ENCODE data around the gene CLEC4F. TPM values are rescaled to one million over a fixed set of nuclear protein-coding genes. Genes with fewer than 3 reads are reported as not detected.

Gene CLEC4F, protein sequence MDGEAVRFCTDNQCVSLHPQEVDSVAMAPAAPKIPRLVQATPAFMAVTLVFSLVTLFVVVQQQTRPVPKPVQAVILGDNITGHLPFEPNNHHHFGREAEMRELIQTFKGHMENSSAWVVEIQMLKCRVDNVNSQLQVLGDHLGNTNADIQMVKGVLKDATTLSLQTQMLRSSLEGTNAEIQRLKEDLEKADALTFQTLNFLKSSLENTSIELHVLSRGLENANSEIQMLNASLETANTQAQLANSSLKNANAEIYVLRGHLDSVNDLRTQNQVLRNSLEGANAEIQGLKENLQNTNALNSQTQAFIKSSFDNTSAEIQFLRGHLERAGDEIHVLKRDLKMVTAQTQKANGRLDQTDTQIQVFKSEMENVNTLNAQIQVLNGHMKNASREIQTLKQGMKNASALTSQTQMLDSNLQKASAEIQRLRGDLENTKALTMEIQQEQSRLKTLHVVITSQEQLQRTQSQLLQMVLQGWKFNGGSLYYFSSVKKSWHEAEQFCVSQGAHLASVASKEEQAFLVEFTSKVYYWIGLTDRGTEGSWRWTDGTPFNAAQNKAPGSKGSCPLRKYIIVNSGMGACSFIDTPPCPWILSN
- not detected for total RNA-seq
- 0.30 TPM for polyA plus RNA-seq (2013, experiment 1 of 2)
- 0.22 TPM for polyA plus RNA-seq (2013, experiment 2 of 2)
- total RNA-seq: 0 to 0.72 (median 0) reads per million in 172 experiments

DNA sequence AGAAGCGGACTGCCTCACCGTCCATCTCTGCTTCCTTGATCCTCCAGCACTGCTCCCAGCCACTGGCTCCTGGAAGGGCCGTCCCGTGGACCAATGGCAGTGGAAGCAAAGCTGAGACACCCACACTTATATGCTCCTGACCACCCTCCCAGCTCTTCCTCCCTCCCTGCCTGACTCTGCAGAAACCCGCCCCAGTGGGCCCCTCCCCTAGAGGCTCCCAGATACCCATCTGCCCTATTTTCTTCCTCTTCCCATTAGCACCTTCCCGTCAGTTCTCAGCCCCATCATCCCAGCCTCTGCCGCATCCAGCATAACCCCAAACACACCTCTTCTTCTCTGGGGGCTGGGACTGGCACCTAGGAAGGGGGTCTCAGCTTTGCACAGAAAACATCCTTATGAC is at the start of gene CLEC4F:
Gene CLEC4F (minus strand): TSS at position 101 of the 400 bp plus-strand sequence. CDS start 76 bp downstream, at position 25.
- POLR2A ChIA-PET: no interaction called here
- no peak within 1 kb of the TSS for H3K4me3 ChIP-seq (ENCODE audit: low read length)

DNA sequence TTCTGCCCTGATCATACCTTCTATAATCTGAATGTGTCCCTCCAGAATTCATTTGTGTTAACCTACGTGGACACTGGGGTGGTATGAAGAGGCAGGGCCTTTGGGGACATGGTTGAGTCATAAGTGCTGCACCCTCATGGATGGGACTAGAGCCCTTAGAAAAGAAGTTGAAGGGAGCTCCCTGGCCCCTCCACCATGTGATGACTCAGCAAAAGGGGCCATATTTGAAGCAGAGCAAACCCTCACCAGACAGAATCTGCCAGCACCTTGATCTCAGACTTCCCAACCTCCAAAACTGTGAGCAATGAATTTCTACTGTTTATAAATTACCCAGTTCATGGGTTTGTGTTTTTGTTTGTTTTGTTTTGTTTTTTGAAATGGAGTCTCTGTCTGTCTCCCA is 48.6 kb upstream of the CLEC4F start:
- intact Hi-C loops (cut with DNase I, micrococcal nuclease): loop anchor here in 1 of 2 experiments (5.0 kb wide), 1 partner anchor 212 kb away; no protein-coding TSS in a partner anchor
- H3K36me3 Mint-ChIP-seq (ENCODE audit: low read depth): no peaks in the 10 kb centered on the region

More for the DNA sequence above, at the start of gene CLEC4F:
- CTCF ChIA-PET: no interaction called here
- Histone ChIP-seq H3K36me3 (ENCODE audit: insufficient read depth, low read length) (no peaks in the 10 kb centered on the region), H3K27me3 (ENCODE audit: control insufficient read depth in 1 of 2, insufficient read depth in 2 of 2, low read length in 2 of 2) (no peaks in the 10 kb centered on the region), H3K9me3 (ENCODE audit: control insufficient read depth in 1 of 2, insufficient read depth in 1 of 2, low read length in 2 of 2) (no peaks in the 10 kb centered on the region), H3K27ac (ENCODE audit: low read depth in 1 of 2, low read length in 2 of 2) (no peak within 1 kb of the TSS), H3K4me1 (ENCODE audit: insufficient read depth, low read length) (peaks cover 6% of the 10 kb centered on the region)
- H3K27me3 Mint-ChIP-seq: peaks cover 22% of the 10 kb centered on the region
- intact Hi-C loops (cut with DNase I, micrococcal nuclease): no loop called here
- H3K9me3 Mint-ChIP-seq: no peaks in the 10 kb centered on the region
- no peak within 1 kb of the TSS for H3K4me3 Mint-ChIP-seq
- H3K4me1 Mint-ChIP-seq (ENCODE audit: low read depth): no peaks in the 10 kb centered on the region
- H3K27ac Mint-ChIP-seq: no peak within 1 kb of the TSS
- no peaks in the 10 kb centered on the region for H3K36me3 Mint-ChIP-seq (ENCODE audit: low read depth)
- DNase-seq (no peak), ATAC-seq (ENCODE audit: poor library complexity) (no peak)
- TF ChIP-seq, protein P1, sequence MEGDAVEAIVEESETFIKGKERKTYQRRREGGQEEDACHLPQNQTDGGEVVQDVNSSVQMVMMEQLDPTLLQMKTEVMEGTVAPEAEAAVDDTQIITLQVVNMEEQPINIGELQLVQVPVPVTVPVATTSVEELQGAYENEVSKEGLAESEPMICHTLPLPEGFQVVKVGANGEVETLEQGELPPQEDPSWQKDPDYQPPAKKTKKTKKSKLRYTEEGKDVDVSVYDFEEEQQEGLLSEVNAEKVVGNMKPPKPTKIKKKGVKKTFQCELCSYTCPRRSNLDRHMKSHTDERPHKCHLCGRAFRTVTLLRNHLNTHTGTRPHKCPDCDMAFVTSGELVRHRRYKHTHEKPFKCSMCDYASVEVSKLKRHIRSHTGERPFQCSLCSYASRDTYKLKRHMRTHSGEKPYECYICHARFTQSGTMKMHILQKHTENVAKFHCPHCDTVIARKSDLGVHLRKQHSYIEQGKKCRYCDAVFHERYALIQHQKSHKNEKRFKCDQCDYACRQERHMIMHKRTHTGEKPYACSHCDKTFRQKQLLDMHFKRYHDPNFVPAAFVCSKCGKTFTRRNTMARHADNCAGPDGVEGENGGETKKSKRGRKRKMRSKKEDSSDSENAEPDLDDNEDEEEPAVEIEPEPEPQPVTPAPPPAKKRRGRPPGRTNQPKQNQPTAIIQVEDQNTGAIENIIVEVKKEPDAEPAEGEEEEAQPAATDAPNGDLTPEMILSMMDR (IDR thresholded peaks at IDR 0.05): no peak

More for the DNA sequence above, 48.6 kb upstream of the CLEC4F start:
- ATAC-seq (ENCODE audit: poor library complexity) (no peak), DNase-seq (no peak)
- CTCF ChIA-PET: no interaction called here
- Mint-ChIP-seq H3K27ac (no peak overlapping the region), H3K27me3 (peaks cover 45% of the 10 kb centered on the region), H3K4me3 (no peak overlapping the region), H3K4me1 (ENCODE audit: low read depth) (peaks cover 5% of the 10 kb centered on the region), H3K9me3 (no peaks in the 10 kb centered on the region)
- Histone ChIP-seq H3K4me3 (ENCODE audit: low read length) (no peak overlapping the region), H3K4me1 (ENCODE audit: insufficient read depth, low read length) (peaks cover 11% of the 10 kb centered on the region), H3K36me3 (ENCODE audit: insufficient read depth, low read length) (no peaks in the 10 kb centered on the region), H3K27me3 (ENCODE audit: control insufficient read depth in 1 of 2, insufficient read depth in 2 of 2, low read length in 2 of 2) (peaks cover 24 to 30% of the 10 kb centered on the region in 2 experiments), H3K9me3 (ENCODE audit: control insufficient read depth in 1 of 2, insufficient read depth in 1 of 2, low read length in 2 of 2) (no peaks in the 10 kb centered on the region), H3K27ac (ENCODE audit: low read depth in 1 of 2, low read length in 2 of 2) (no peak overlapping the region)
- TF ChIP-seq, protein P1 (IDR thresholded peaks at IDR 0.05): no peak
- POLR2A ChIA-PET: no interaction called here

Data from CD4-positive, alpha-beta T cell (primary cell).